GM18505 (cell line): Measurements from ENCODE around the gene ERF.

Experiments used
- ATAC-seq: cut with Tn5 transposase; IDR thresholded peaks from one replicate; pipeline ENCODE4 v1.9.1; 2021; ENCODE audit not compliant: unreplicated experiment
- POLR2A ChIP-seq: IDR thresholded peaks from 4 replicates; pipeline ENCODE4 v1.6.1; 2011; ENCODE audit warnings: borderline replicate concordance; ENCODE audit not compliant: insufficient read depth, insufficient read length; ENCODE audit errors: extremely low read depth

ERF gene

DNA sequence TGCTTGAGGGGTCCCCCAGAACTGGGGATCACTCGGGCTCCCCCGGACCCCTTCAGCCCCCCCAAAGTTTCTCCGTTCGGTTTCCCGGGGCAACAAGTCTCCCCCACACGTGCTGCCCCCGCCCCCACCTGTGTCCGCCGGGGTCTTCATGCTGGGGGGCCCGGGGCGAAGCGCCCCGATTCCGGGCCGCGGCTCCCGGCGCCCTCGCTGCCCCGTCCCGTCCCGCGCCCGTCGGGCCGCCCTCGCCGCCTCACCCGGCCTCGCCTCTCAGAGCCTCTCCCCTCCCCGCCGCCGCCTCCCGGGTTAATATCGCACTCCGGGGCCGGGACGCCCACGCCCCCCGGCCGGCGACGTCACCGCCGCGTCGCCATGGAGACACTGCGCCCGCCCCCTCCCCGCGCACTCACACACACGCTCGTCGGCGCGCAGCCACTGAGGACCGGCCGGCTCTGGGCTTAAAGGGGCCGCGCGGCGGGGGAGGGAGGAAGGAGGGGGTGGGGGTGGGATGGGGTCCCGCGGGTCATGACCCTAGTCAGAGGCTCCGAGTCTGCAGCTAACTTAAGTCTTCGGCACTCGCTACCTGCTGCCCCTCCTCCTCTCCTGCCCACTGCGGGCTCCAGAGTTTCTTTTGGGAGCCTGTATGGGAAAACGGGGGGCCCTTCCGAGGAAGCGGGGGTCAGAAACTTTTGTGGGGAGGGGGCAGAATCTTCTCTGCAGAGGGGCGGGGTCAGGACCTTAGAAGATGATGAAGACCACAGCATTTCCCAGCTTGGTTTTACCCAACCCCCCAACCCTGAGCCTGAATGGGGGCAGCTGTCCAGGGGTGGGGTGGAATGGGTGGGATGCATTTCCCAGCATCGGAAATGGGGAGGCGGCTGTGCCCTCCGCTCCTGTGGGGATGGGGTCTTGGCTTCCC is at the start of gene ERF:
Gene ERF, minus strand, starts transcription at position 279 of the 916 bp plus-strand sequence. Its CDS starts 129 bp downstream, at position 150.
- TF ChIP-seq POLR2A: peak; percentile 74
- peak; percentile 66 for ATAC-seq

DNA sequence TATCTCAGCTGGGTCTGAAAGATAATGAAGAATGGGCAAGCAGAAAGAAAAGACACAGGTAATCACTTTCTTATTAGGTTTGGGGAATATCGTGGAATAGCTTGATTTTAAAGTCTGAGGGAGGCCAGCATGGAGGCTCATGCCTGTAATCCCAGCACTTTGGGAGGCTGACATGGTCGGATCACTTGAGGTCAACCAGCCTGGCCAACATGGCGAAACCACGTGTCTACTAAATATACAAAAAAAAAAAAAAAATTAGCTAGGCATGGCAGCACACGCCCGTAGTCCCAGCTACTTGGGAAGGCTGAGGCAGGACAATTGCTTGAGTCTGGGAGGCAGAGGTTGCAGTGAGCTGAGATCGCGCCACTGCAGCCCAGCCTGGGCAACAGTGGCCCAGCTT is 48.9 kb upstream of the ERF start:
- ATAC-seq: no peak
- no peak for TF ChIP-seq POLR2A

DNA sequence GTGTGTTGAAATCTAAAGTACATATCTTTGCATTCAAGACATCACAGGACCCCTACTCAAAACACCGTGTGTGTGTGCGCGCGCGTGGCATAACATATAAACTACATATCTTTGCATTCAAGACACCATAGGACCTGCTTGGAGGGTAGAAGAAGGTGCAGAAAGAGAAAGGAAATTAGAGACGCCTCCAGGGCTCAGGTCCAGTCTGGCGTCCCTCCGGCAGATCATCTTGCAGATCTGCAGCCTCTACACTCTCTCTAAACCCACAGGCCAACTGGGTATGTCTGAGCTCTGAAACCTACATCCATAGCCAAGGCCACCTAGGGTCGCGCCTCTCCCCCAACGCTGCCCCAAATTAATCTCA is 48.2 kb upstream of the ERF start:
- ATAC-seq: no peak
- no peak for TF ChIP-seq POLR2A

DNA sequence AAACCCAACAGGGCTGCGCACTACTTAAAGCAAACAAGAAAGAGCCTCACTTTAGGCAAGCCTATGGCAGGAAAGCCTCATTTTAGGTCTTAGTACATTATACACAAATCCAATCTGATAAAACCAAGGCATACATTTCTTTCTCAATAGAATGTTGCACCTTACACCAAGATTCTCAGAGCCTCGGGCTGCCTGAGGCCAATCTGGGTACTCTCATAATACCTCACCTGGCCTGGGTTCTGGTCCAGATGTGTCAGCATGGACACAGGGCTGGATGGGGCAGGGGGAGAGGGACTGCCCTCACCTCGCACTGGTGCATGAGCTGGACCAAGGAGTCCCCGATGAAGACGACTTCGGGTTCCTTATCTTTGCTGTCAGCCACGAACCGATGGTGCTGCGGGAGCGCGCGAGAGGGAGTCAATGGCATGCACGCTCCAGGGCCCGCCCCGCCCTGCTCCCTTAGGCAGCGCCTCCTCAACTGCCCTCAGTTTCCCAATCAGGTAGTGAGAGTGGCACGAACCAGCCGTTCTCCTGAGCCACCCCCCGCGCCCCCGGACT is 46.8 kb upstream of the ERF start, which contains the start of gene PRR19:
Gene PRR19, plus strand, starts transcription at position 487 of the 558 bp plus-strand sequence. CDS start 7,453 bp downstream, outside the sequence.
- peak; percentile 8 for ATAC-seq
- TF ChIP-seq POLR2A: no peak

DNA sequence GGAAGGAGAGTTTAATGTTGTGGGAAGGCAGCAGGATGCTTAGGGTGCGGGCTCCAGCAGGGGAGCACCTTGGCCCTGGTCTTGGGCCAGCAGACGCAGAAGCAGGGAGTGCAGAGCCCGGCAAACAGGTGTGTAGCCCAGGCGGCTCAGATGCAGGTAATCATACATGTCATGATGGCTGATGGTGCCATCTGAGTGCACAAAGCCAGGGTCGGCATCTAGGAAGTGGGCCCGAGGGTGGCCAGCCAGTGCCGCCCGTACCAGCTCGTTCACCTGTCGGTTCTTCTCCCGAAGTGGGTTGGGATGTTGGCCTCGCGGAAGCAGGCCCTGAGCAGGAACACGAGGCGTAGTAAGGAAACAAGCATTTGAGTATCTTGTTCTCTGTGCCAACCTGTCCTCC is 42.1 kb upstream of the ERF start:
- peak; percentile 27 for TF ChIP-seq POLR2A

DNA sequence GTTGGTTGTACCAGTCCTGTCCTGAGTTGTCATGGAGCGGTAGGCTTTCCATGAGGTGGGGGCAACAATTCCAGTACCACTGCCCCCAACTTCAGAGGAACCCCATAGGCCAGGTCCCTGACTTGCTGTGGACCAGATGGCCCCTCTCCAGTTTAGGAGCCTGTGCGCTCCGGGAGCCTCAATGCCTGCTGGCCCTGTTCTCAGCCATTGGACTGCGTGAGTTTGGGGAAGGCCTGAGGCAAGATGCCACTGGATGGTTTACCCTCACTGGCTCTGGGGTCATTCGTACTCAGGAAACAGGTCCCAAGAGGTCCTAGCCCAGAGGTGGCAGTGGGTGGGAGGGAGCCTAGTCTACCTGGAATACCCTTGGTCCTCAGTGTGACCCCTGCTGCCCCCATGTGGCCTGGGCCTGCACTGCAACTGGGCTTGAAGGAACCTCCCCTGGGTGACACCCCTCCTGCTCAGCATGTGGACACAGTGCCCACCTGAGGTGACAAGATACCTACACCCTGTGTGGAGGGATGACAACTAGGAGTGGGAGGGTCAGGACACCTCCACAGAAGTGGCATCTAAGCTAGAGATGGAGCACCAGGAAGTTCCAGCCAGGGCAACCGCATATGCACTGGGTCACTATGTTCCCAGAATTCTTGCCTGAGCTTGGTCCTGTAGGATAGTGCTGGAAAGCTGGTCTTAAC is 41.0 kb upstream of the ERF start:
- no peak for ATAC-seq
- TF ChIP-seq POLR2A: no peak

More for the DNA sequence above, 42.1 kb upstream of the ERF start:
- no peak for ATAC-seq

DNA sequence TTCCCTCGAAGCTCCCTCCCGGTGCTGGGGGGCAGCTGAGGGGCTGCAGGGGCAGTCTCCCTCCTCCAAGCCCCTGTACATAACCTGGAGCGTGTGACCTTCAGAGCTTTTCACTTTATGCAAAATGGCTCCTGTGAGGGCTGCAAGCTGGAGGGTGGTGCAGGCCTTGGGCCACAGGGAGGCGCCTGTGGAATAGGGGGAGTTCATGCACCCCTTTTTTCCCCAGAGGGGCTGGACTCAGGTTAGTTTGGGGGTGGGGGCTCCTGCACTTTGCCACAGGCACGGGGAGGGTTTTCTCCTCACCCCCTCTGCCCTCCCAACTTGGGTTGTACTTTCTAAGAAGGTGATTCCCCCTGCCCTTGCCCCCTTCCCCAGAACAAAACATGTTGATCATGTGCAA is 40.4 kb upstream of the ERF start:
- ATAC-seq: no peak
- no peak for TF ChIP-seq POLR2A

DNA sequence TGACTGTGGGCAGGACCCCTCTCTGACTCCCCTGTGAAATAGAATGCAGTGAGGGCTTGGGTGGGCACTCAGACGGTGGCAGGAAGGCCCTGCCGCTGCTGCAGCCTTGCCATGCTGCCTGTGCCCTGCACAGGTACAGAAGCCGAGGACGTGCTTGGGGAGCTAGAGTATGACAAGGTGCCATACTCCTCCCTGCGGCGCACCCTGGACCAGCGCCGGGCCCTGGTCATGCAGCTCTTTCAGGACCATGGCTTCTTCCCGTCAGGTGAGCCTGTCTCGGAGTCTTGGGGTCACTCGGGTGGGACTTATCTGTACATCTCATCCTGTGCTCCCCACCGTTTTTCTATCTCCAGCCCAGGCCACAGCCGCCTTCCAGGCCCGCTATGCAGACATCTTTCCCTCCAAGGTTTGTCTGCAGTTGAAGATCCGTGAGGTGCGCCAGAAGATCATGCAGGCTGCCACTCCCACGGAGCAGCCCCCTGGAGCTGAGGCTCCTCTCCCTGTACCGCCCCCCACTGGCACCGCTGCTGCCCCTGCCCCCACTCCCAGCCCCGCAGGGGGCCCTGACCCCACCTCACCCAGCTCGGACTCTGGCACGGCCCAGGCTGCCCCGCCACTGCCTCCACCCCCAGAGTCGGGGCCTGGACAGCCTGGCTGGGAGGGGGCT is 39.7 kb upstream of the ERF start:
- no peak for ATAC-seq
- no peak for TF ChIP-seq POLR2A

DNA sequence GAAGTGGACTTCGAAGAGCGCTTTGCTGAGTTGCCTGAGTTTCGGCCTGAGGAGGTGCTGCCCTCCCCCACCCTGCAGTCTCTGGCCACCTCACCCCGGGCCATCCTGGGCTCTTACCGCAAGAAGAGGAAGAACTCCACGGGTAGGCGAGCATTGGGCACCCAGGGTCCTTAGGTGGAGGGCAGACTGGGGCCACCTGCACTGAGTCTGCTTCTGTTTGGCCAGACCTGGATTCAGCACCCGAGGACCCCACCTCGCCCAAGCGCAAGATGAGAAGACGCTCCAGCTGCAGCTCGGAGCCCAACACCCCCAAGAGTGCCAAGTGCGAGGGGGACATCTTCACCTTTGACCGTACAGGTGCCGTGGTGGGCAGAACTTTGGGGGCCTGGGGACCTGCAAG is 39.0 kb upstream of the ERF start:
- no peak for TF ChIP-seq POLR2A
- ATAC-seq: no peak

DNA sequence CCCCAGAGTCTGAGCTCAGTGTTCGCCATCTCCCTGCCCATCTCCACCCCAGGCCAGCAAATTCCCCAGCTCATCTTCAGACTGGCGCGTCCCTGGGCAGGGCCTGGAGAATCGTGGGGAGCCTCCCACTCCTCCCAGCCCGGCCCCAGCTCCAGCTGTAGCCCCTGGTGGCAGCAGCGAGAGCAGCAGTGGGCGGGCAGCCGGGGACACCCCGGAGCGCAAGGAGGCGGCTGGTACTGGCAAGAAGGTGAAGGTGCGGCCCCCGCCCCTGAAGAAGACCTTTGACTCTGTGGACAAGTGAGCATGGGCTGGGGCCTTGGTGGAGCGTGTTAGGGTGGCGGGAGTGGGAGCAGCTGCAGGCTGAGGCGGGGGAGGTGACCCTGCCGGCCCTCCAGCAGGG is 38.6 kb upstream of the ERF start:
- TF ChIP-seq POLR2A: no peak
- no peak for ATAC-seq

DNA sequence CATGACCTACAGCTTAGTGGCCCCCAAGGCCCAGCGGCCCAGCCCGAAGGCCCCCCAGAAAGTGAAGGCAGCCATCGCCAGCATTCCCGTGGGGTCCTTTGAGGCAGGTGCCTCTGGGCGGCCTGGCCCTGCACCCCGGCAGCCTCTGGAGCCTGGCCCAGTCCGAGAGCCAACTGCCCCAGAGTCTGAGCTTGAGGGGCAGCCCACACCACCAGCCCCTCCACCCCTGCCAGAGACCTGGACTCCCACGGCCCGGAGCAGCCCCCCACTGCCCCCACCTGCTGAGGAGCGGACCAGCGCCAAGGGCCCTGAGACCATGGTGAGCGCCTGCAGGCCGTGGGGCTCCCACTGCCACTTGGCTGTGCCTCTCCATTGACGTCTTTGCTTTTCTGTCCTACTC is 38.0 kb upstream of the ERF start:
- ATAC-seq: no peak
- no peak for TF ChIP-seq POLR2A

DNA sequence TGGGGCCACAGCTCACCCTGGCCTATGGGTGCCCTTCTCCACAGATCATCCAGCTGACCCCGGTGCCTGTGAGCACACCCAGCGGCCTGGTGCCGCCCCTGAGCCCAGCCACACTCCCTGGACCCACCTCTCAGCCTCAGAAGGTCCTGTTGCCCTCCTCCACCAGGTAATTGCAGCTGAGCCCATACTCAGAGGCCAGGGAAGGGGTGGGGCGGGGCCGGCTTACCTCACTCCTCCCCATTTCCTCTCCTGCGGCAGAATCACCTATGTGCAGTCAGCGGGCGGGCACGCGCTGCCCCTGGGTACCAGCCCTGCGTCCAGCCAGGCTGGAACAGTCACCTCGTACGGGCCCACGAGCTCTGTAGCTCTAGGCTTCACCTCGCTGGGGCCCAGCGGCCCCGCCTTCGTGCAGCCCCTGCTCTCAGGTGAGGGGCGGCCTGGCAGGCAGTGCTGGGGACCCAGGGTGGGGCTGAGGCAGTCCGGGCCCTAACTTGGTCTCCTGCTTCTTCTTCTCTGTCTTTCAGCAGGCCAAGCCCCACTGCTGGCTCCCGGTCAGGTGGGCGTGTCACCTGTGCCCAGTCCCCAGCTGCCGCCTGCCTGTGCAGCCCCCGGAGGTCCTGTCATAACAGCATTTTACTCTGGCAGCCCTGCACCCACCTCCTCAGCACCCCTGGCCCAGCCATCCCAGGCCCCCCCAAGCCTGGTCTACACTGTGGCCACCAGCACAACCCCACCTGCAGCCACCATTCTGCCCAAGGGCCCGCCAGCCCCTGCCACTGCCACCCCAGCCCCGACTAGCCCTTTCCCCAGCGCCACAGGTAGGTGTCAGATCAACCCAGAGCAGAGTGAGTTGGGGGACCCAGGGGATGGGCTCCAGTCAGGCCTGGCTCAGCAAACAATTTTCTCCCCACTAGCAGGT is 37.4 kb upstream of the ERF start:
- ATAC-seq: no peak
- TF ChIP-seq POLR2A: no peak
